ENCODE results near the gene PRMT7. TPM values are rescaled to one million over a fixed set of nuclear protein-coding genes. Genes with fewer than 3 reads are reported as not detected.

Gene PRMT7
- total RNA-seq, 4 donors from 2014 or later = 74.1 to 91.5 (median 78.0) TPM

- DNase-seq (ENCODE audit: low spot score in 2 of 2) = no peak
- H3K4me3 ChIP-seq = no peak overlapping the region
- WGBS, 2 donors = 51 to 55% methylated on average over 5 of the region's 5 CpGs
- H3K36me3 ChIP-seq = no peaks in the 10 kb centered on the region
- no peaks in the 10 kb centered on the region for H3K9me3 ChIP-seq
- no peaks in the 10 kb centered on the region for H3K4me1 ChIP-seq
- H3K27me3 ChIP-seq = no peaks in the 10 kb centered on the region
- no peak for TF ChIP-seq POLR2A (IDR thresholded peaks at IDR 0.05)
- H3K27ac ChIP-seq = no peak overlapping the region
Observed at GRCh38 chr16:68400924-68401460, 90.2 kb downstream of the PRMT7 start.

- no peak overlapping the region for H3K27ac ChIP-seq
- no peak for DNase-seq (ENCODE audit: low spot score in 2 of 2)
- peaks cover 0 to 3% of the 10 kb centered on the region in 2 donors for H3K27me3 ChIP-seq
- TF ChIP-seq POLR2A (IDR thresholded peaks at IDR 0.05) (no peak), CTCF (IDR thresholded peaks at IDR 0.05) (no peak), EP300 (IDR thresholded peaks at IDR 0.05) (no peak)
- no peaks in the 10 kb centered on the region for H3K9me3 ChIP-seq
- no peak overlapping the region for H3K4me3 ChIP-seq
- 54 to 64% methylated on average over 13 of the region's 13 CpGs for WGBS, 2 donors
- H3K4me1 ChIP-seq = peaks cover 0 to 6% (median 0%) of the 10 kb centered on the region in 4 donors
- no peaks in the 10 kb centered on the region for H3K36me3 ChIP-seq
Observed at GRCh38 chr16:68401871-68402747, 91.3 kb downstream of the PRMT7 start.

DNA sequence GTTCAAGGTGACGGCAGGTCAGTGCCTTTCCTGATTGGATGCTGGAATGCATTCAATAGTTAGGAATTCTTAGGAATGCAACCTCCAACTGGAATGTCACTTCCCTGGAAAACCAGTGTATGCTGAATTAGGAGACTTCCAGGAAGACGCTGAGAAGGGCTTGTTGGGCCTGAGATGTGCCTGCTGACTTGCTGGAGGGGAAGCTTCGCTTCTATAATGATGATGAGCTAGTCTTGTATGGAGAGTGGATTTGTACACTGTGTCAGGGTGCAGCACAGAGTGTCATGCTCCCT lies 91.9 kb downstream of the PRMT7 start:
- H3K9me3 ChIP-seq = no peaks in the 10 kb centered on the region
- no peak for DNase-seq (ENCODE audit: low spot score in 2 of 2)
- no peaks in the 10 kb centered on the region for H3K36me3 ChIP-seq
- H3K4me3 ChIP-seq = no peak overlapping the region
- H3K27ac ChIP-seq = no peak overlapping the region
- peaks cover 0 to 6% (median 0%) of the 10 kb centered on the region in 4 donors for H3K4me1 ChIP-seq
- H3K27me3 ChIP-seq = peaks cover 0 to 3% of the 10 kb centered on the region in 2 donors
- TF ChIP-seq POLR2A (IDR thresholded peaks at IDR 0.05) = no peak
- TF ChIP-seq EP300 (IDR thresholded peaks at IDR 0.05) = no peak
- TF ChIP-seq CTCF (IDR thresholded peaks at IDR 0.05) = no peak
- 79 to 91% methylated on average over 3 of the region's 3 CpGs for WGBS, 2 donors

- H3K36me3 ChIP-seq = no peaks in the 10 kb centered on the region
- no peak for DNase-seq (ENCODE audit: low spot score in 2 of 2)
- 38 to 59% methylated on average over 1 of the region's 1 CpG for WGBS, 2 donors
- H3K4me3 ChIP-seq = no peak overlapping the region
- peaks cover 0 to 3% of the 10 kb centered on the region in 2 donors for H3K27me3 ChIP-seq
- H3K9me3 ChIP-seq = no peaks in the 10 kb centered on the region
- H3K4me1 ChIP-seq = peaks cover 0 to 6% (median 0%) of the 10 kb centered on the region in 4 donors
- H3K27ac ChIP-seq = no peak overlapping the region
- TF ChIP-seq POLR2A (IDR thresholded peaks at IDR 0.05) = no peak
- no peak for TF ChIP-seq EP300 (IDR thresholded peaks at IDR 0.05)
- TF ChIP-seq CTCF (IDR thresholded peaks at IDR 0.05) = no peak
Observed at GRCh38 chr16:68403177-68403576, 92.4 kb downstream of the PRMT7 start.

- H3K27ac ChIP-seq = no peak overlapping the region
- TF ChIP-seq EP300 (IDR thresholded peaks at IDR 0.05) (no peak), POLR2A (IDR thresholded peaks at IDR 0.05) (no peak), CTCF (IDR thresholded peaks at IDR 0.05) (no peak)
- H3K36me3 ChIP-seq = no peaks in the 10 kb centered on the region
- H3K4me3 ChIP-seq = no peak overlapping the region
- WGBS, 2 donors = 73 to 81% methylated on average over 3 of the region's 3 CpGs
- H3K27me3 ChIP-seq = peaks cover 0 to 6% of the 10 kb centered on the region in 2 donors
- no peaks in the 10 kb centered on the region for H3K9me3 ChIP-seq
- DNase-seq (ENCODE audit: low spot score in 2 of 2) = no peak
- H3K4me1 ChIP-seq = peaks cover 0 to 6% (median 0%) of the 10 kb centered on the region in 4 donors
Observed at GRCh38 chr16:68403704-68404103, 92.9 kb downstream of the PRMT7 start.
